ENCODE measurements around the gene CYLD.

DNA sequence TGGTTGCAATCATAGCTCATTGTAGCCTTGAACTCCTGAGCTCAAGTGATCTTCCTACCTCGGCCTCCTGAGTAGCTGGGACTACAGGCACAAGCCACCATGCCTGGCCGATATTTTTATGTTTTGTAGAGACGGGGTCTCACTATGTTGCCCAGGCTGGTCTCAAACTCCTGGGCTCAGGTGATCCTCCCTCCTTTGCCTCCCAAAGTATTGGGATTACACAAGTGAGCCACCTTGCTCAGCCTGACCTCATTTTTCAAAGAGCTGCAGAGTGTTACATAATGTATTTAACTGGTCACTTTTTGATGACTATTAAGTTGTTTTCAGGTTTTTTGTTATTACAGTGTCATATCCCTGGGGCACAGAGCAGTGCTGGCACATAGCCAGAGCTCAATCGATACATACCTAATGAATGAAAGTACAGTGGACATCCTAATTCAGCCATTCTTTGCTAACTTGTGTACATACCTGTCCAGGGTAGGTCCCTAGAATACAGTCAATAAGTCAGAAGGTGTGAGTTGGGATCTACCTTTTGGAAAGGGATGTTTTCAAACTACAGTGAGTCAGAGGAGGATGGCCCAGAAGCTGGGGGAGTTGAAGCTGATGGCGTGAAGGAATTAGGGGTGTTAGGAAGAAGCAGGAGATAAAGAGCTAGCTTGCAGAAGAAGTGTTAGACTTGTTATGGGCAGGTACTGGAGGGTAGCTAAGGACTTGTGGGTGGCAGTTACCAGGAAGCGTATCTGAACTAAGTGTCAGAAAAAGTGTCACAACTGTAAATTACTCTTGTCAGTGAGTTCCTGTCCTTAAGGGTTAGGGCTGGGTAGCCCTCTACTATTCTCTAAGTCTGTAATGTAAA lies 20.1 kb upstream of the CYLD start:
- TF ChIP-seq POLR2A (IDR thresholded peaks at IDR 0.05; ENCODE audit: low read depth, low read length) (no peak), POLR2AphosphoS5 (IDR thresholded peaks at IDR 0.05; ENCODE audit: low read depth, low read length) (no peak), TAF1 (IDR thresholded peaks at IDR 0.05; ENCODE audit: borderline replicate concordance, low read depth, low read length) (no peak)
